BJ (cell line): ENCODE results near the gene DSCAML1. TPM values are rescaled to one million over a fixed set of nuclear protein-coding genes. Genes with fewer than 3 reads are reported as not detected.

ENCODE experiments used
- CTCF ChIA-PET: fragments of 350-600 bp; formaldehyde crosslinking; extraction: SDS; loops from one replicate; lab custom pipeline; 2021; ENCODE audit warnings: antibody characterized with exemption, inconsistent platforms; lab: Yijun Ruan, JAX
- POLR2A ChIA-PET: fragments of 300-600 bp; sonication (Branson Sonifier 250); formaldehyde crosslinking; extraction: SDS; loops from one replicate; lab custom pipeline; 2021; ENCODE audit warnings: antibody characterized with exemption; lab: Charles Lee
- DNase-seq: peaks from one replicate; pipeline ENCODE4 v3.0.0-alpha.2; 2011; ENCODE audit warnings: low read depth
- H3K27me3 ChIP-seq: 2 replicates; pipeline ENCODE4 v1.6.0; 2011; ENCODE audit warnings: low read length; ENCODE audit not compliant: control insufficient read depth, insufficient read depth
- H3K36me3 ChIP-seq: 2 replicates; pipeline ENCODE4 v1.5.1; 2011; ENCODE audit warnings: low read length; ENCODE audit not compliant: control insufficient read depth, insufficient read depth
- H3K4me3 ChIP-seq: 2 replicates; pipeline ENCODE4 v1.5.1; 2011; ENCODE audit warnings: low read depth, mild to moderate bottlenecking, control low read depth, low read length
- polyA plus RNA-seq: library from polyadenylated mRNA; depleted of rRNA; stranded (reverse); fragments of >200 nt; gene quantifications from 2 replicates; pipeline ENCODE4 v1.2.3, GENCODE V29; 2011
- TF ChIP-seq, protein P1 (sequence below): IDR thresholded peaks from 2 replicates; pipeline ENCODE4 v1.5.1; 2011; ENCODE audit warnings: low read depth, mild to moderate bottlenecking, control low read depth, inconsistent platforms, low read length, moderate library complexity; ENCODE audit not compliant: insufficient read depth

DSCAML1 gene
- polyA plus RNA-seq, 1 experiment, result not detected

DNA sequence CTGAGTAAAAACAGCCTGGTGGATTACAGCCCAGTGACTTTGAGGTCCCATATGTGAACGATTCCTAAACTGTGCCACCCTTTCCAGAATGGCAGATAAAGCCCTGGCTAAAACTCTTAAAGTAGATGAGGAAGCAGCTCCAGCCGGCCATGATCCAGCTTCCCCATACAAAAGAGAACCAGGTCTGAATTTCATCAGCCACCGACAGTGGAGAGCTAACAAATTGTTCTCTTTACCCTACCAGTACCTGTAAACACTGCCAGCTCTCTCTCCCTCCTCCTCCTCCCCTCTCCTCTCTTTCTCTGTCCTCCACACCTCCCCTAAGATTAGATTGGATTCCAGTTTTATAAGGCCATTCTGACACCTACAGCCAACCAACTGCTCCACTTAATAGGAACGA is 176.9 kb downstream of the DSCAML1 start:
- TF ChIP-seq, protein P1, sequence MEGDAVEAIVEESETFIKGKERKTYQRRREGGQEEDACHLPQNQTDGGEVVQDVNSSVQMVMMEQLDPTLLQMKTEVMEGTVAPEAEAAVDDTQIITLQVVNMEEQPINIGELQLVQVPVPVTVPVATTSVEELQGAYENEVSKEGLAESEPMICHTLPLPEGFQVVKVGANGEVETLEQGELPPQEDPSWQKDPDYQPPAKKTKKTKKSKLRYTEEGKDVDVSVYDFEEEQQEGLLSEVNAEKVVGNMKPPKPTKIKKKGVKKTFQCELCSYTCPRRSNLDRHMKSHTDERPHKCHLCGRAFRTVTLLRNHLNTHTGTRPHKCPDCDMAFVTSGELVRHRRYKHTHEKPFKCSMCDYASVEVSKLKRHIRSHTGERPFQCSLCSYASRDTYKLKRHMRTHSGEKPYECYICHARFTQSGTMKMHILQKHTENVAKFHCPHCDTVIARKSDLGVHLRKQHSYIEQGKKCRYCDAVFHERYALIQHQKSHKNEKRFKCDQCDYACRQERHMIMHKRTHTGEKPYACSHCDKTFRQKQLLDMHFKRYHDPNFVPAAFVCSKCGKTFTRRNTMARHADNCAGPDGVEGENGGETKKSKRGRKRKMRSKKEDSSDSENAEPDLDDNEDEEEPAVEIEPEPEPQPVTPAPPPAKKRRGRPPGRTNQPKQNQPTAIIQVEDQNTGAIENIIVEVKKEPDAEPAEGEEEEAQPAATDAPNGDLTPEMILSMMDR, result no peak
- POLR2A ChIA-PET, result no interaction called here
- CTCF ChIA-PET, result interaction anchor here (1.1 to 5.4 kb wide), 4 partner anchors 11 to 195 kb away, joined by 3 to 22 read pairs (median 4); no protein-coding TSS in a partner anchor
- Histone ChIP-seq H3K36me3 (no peaks in the 10 kb centered on the region), H3K4me3 (no peak overlapping the region), H3K27me3 (peaks cover 2% of the 10 kb centered on the region; the same call in 1 of the 2 replicates)
- no peak for DNase-seq

DNA sequence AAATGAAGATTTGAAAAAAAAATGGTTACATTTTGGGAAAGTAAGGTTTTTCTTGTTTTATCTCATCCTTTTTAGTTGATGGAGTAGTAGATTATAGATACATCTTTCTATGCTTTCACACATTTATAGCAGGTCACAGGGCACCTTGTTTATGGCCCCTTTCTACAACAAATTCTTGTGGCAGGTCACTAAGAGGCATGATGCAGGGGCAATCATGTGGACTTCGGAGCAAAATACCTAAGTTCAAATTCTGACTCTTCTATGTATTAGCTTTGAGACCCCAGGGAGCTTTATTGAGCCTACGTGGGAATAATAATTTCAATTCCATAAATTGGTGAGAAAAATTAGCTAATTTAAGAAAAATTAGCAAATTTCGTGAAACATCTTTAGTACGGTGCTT is 177.4 kb downstream of the DSCAML1 start:
- TF ChIP-seq, protein P1, result no peak
- Histone ChIP-seq H3K36me3 (no peaks in the 10 kb centered on the region), H3K4me3 (no peak overlapping the region), H3K27me3 (peaks cover 2% of the 10 kb centered on the region; the same call in 1 of the 2 replicates)
- CTCF ChIA-PET, result interaction anchor here (1.1 to 5.4 kb wide), 3 partner anchors 47 to 194 kb away, joined by 3 to 22 read pairs (median 3); no protein-coding TSS in a partner anchor
- POLR2A ChIA-PET, result no interaction called here
- DNase-seq, result no peak

DNA sequence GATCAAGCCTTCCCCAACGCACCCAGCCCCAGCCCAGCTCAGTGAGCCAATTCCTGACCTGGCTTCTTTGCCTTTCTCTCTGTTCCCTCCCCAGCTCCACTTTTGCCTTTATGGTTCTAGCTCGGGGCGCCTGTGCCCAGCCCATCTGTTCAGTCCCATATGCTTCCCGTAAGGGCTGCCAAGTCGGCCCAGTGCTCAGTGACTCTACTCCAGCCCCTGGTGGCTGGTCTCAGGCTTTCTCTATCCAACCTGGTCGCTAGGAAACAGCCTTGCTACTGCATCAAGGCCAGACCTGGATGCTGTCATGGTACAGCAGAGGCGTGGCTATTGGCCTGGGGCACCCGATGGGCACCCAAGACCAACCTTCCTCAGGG is 178.0 kb downstream of the DSCAML1 start:
- Histone ChIP-seq H3K4me3 (no peak overlapping the region), H3K27me3 (peaks cover 2% of the 10 kb centered on the region; the same call in 1 of the 2 replicates), H3K36me3 (no peaks in the 10 kb centered on the region)
- TF ChIP-seq, protein P1, result 0 out of 2 replicates have a peak, but pooled peaks have one; percentile 6
- ChIA-PET CTCF (interaction anchor here (5.4 kb wide), 1 partner anchor 193 kb away, joined by 22 read pairs; no protein-coding TSS in a partner anchor), POLR2A (no interaction called here)
- DNase-seq, result no peak

DNA sequence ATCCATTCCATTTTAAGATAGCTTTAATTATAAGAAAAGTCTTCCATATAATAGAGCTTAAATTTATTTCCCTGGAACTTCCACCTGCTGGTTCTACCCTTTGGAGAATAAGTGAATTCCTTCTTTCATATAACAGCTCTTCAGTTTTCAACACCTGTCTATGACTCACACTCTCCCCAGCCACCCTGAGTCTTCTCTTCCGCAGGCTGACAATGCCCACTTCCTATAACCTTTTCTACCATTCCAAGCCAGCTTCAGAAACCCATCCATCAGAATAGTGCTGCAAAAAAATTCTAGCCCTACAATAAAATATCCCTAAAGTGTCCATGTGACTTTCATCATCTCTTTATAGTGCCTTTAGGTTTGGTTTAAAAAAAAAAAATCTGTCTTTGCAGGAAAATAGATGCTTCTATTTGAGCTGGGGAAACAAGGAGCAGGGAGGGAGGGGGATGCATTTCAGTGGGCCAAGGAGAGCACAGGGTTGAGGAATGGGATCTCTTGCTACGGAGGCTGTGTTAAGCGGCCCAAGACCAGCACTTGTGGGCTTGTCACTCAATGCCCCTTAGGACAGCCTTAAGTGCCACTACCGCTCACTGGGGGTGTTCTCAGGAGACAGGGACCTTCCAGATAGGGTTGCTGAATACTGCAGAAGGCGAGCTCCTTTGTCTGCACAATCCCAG is 178.6 kb downstream of the DSCAML1 start:
- POLR2A ChIA-PET, result no interaction called here
- DNase-seq, result no peak
- no peaks in the 10 kb centered on the region for H3K36me3 ChIP-seq
- no peak overlapping the region for H3K4me3 ChIP-seq
- peaks cover 2% of the 10 kb centered on the region; the same call in 1 of the 2 replicates for H3K27me3 ChIP-seq
- TF ChIP-seq, protein P1, result no peak
- CTCF ChIA-PET, result interaction anchor here (0.6 to 5.4 kb wide), 2 partner anchors 193 to 295 kb away, joined by 3 to 22 read pairs; no protein-coding TSS in a partner anchor

DNA sequence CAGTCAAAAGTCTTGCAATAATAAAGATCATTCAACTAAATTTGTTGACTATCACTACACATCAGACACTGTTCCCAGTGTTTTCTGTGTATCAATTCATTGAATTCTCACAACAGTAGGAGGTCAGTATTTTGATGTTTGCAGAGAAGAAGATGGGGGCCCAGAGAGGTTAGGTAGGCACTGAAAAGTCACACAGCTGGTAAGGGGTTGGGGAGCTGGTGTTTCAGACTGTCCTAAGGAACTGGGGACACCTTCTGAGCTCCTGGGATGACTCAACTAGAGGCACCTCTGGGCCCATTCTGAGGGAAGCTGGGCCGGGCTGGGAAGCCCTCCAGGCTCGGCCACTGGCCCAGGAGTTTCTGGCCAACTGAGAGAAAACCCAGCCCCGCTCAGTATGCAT is 180.0 kb downstream of the DSCAML1 start:
- TF ChIP-seq, protein P1, result no peak
- Histone ChIP-seq H3K4me3 (no peak overlapping the region), H3K36me3 (no peaks in the 10 kb centered on the region), H3K27me3 (peaks cover 4% of the 10 kb centered on the region; the same call in 1 of the 2 replicates)
- DNase-seq, result no peak
- ChIA-PET POLR2A (no interaction called here), CTCF (interaction anchor here (5.4 kb wide), 1 partner anchor 191 kb away, joined by 22 read pairs; no protein-coding TSS in a partner anchor)
